NCI-H2196 treated with DMSO at 0.1 percent for 48 hours (cell line): ENCODE measurements around the gene ZCCHC14.

ENCODE experiments used
- DNase-seq: peaks from one replicate; lab custom pipeline; 2025; ENCODE audit not compliant: unreplicated experiment; lab: John Stamatoyannopoulos, UW

ZCCHC14 gene

DNA sequence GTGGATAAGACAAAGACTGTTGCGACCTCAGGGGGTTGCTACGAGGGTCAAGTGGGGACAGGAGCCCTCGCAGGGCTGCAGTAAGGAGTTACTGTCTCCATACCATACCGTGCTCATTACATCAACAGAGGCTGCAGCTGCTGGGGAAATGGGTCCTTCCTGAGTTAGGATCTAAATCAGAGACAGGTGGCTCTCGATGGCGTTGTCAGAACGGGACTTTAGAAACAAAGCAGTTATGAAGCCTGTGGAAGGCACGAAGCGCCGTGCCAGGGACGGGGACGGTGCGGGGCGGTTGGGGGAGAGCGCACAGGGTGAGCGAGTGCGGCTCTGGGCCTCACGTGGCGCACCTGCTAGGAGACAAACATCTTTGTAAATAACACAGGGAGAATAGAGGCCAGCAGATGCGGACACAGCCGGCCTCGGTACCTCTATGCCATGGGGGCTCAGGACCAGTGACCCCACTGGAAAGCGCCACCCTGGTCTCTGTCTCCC is 34.4 kb downstream of the ZCCHC14 start:
- no peak for DNase-seq

DNA sequence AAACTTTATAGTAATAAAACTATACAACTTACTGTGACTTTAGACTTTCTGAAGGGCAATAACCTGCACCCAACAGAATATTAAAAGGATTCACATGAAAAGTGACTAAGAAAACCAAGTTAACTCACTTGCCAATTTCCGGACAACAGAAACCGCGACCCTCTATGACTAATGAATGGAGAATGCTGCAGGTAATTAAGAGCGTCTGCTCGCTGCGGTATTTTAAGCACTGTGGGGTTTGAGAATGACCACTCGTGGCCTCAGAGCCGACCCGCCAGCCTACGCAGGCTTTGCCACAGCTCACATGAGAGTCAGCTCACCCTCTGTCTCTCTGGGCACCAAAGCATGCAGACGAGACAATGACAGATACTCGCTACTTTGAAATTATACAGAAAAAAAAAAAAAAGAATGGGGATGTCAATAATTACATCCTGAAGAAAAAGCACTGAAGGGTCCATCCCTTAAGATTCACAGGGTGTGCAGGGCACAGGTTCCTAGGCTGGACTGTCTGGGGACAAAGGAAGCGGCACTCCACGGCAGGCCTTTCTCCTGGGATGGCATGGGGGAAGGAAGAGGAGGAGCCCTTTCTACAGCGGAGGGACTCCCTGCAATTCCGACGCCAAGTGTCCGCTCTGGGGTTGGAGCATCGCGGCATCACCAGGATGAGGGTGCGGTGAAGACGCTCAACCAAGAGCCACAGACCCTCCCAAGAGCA is 35.0 kb downstream of the ZCCHC14 start:
- DNase-seq = no peak

DNA sequence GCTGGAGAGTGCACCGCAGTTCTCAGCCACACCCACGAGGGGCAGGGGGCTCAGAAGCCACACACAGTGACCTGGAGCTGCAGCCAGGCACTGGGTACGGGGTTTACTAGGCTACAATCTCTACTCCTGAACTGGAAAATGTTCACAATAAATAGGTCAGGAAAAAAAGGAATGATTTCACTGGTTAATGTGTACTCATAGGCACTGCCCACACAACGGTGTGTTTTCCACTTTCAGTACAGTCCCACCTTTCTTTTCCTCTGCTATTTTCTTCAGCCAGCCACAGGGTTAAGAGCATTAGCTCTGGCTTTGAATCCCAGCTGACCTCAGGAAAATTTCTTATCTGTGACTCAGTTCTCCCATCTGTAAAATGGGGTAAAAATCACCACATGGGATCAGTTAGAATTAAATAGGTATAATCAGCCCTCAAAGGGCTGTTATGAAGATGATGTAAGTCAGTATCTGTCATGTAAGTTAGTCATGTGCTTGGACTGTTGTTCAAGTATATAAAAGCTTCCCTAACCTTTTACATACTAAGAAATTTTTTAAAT is 35.7 kb downstream of the ZCCHC14 start:
- no peak for DNase-seq

DNA sequence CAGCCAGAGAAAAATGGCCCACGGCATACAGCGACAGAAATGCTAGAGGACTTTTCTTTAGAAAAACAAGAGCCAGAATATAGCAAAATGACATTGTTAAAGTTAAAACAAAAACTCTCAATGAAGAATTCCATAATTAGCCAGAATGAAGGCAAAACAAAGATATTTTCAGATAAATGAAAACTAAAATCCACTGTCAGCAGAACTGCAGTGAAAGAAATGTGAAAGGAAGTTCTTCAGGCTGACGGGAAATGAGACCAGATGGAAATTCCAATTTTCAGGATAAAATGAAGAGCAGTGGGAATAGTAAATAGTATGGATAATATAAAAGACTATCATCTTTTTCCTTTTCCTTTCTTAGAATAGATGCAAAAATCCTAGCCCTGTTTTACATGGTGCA is 38.4 kb downstream of the ZCCHC14 start:
- DNase-seq = no peak

DNA sequence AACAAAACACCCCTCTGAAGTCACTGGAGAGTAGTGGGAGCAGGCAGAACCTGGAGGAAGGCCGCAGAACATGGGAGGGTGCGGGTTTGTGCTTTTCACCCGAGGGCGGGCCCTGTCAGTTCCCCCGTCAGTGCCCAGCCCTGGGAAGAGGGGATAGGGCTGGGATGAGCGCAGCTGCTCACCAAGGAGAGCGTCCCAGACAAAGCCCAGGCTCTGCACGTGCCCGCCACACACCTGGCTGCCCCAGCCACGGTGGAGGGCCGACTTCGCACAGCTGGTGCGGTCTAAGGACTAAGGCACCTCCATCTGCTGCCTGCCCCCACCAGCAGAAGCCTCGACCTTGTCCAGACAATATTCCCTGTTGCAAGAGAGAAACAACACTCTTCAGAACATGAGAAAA is 39.5 kb downstream of the ZCCHC14 start:
- no peak for DNase-seq

DNA sequence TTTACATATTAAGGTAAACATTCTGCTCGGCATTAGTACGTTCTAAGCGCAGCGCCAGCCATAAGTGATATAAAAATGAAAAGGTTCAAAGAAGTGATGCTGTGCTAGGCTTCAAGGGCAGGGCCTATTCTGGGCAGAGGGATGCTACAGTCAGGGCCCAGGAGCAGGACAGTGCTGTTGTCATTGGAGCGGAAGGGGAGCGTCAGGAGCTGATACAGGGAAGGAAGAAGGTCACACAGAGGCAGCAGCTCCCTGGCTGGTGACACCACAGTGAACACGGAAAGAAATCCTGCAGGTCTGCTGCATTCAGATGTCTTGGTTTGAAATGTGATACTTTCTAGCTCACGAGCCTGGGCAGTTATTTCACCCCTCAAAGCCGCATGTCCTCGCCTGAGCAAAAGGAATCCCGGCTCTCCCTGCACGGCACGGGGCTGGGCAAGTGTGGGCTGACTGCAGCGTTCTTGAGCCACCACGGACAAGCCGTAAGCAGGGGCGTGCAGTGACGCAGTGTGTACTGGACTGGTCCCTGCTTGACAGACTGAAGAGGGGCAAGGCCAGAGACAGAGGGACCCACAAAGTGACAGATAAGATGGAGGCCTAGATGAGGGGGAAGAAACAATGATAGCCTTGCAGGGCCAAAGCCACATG is 41.1 kb downstream of the ZCCHC14 start:
- DNase-seq = no peak

DNA sequence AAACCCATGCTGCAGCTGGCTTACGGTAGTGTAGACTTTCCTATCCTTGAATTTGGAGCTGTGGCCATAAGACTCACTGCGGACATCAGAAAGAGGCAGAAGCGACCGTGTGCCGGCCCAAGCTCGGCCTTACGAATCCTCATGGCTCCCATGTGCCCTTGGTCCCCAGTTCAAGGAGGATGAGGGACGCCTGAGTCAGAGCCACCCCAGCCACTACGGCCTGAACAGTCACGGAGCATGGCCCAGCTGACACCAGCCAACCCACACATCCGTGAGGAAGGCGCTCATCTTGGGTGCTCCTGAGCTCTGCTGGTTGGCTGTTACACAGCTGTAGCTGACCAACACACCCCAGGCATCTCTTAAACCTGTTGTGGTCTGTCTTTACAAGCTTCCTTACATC is 44.0 kb downstream of the ZCCHC14 start:
- no peak for DNase-seq

DNA sequence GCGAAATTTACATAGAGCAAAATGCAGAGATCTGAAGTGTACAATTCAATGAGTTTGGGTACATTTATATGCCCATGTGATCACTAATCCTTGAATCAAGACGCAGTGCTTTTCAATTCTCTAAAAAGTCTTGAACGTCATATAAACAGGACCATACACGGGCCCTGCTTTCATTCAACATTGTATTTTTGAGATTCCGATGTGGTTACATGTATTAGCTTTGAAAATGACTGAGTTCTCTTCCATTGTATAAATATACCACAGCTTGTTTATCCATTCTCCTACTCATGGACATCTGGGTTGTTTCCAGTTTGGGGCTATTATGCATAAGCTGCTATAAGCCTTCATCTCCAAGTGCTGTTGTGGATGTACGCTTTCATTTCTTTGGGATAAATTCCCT is 45.5 kb downstream of the ZCCHC14 start:
- DNase-seq = no peak

DNA sequence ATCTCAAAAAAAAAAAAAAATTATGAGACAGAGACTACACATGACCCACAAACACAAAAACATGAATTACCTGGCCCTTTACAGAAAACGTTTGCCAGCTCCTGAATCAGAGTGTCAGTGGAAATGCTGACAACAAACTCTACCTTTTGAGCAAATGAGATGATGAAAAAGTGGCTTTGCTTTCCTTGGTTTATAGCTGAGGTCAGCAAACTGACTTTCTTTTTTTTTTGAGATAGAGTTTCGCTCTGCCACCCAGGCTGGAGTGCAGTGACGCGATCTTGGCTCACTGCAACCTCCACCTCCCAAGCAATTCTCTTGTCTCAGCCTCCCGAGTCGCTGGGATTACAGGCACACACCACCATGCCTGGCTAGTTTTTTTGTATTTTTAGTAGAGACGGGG is 46.3 kb downstream of the ZCCHC14 start:
- no peak for DNase-seq

DNA sequence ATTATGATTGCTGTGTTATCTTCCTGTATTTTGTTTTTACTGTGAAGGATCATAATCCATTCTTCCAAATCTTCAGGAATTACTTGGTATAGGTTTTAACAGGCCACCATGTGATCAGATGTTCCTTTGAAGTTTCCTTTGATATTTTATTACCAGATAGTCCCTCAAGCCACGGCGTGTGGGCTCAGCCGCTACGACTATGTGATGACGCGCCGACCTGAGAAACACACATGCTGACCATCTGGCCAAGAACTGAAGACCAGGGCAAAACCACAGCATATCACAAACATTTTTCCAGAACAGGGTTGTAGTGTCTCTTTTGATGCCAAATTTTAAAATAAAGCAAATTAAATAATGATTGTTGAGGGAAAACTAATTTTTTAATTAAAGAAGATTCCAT is 47.3 kb downstream of the ZCCHC14 start:
- DNase-seq = no peak

DNA sequence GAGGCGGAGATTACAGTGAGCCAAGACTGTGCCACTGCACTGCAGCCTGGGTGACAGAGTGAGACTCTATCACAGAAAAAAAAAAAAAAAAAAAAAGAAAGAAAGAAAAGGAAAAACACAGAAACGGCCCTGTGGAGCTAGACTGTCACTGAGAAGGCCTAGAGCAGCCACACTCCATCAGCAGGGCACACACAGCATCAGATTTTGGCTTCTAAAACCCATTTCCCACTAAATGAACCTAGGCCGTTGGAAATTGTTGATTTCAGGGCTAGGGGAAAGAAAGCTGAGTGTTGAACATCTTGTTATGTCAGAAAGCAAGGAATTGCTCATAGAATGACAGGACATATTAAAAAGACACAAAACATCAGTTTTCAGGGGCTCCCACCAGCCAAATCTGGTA is 48.9 kb downstream of the ZCCHC14 start:
- DNase-seq = no peak

DNA sequence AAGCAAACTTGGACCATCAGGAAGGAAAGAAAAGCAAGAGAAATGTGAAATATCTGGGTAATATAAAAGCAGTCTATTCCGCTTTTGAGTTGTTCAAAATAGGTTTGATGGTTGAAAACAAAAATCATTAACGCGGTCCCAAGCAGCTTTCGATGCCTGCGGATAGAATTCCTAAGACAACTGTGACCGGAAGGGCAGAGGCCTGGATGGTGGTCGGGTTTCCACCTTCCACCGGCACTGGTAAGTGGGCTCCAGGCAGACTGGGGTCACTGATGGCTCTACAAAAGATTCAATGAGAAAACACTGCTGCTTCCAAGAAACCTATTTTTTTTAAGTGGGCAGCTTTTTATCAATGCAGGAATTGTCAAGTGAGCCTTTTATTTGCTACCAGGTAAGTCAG is 49.8 kb downstream of the ZCCHC14 start:
- DNase-seq = no peak

DNA sequence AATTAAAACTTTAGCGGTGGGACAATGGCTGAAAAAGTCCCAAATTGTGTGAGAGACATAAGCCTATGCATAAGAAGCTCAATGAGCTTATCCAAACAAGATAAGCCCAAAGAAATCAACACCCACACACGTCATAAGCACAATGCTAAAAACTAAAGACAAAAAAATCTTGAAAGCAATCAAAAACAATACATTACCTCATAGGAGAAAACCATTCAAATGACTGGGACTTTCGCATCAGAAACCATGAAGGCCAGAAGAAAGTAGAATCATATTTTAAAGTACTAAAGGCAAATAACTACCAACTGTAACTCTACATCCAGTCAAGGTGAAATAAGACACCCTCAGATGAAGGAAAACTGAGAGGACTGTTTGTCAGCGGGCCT is 50.2 kb downstream of the ZCCHC14 start:
- DNase-seq = no peak

DNA sequence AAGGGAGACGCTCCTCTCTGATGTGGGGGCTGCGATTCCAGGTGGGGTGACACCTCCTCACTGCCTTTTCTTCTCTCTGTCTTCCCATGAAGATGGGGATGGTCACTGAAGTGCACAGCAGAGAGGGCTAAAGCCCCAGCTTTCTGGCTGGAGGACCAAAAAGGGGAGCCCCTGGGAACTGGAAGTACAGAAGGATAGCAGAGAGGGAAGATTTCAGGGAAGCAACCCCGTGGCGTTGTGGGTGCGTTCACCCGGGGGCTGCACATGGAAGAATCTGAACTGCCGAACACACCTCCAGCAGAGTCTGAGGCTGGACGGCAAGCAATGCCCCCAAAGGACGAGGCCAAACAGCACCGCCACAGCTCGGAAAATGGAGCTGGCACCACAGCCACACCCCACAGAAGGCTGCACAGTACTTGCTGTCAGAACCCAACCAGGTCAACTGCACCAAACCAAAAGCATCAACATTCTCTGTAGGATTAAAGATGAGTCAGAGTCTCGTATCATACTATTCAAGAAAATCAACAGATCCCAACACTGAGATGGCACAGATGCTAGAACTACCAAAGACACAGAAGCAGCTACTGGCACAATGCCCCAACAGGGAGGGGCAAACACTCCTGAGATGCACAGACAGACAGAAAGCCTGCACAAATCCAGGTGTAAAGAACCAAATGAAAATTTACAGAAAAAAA is 50.8 kb downstream of the ZCCHC14 start:
- DNase-seq = no peak

DNA sequence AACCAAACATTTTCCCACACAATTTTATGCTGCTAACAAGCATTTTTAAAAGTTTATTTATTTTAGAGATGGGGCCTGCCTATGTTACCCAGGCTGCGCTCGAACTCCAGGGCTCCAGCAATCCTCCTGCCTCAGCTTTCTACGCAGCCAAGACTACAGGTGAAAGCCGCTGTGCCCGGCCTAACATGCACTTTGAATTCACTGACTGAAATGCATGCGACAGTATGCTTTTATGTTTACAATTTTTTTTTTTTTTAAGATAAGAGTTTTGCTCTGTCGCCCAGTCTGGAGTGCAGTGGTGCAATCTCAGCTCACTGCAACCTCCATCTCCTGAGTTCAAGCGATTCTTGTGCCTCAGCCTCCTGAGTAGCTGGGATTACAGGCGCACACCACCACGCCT is 52.9 kb downstream of the ZCCHC14 start:
- DNase-seq = no peak

DNA sequence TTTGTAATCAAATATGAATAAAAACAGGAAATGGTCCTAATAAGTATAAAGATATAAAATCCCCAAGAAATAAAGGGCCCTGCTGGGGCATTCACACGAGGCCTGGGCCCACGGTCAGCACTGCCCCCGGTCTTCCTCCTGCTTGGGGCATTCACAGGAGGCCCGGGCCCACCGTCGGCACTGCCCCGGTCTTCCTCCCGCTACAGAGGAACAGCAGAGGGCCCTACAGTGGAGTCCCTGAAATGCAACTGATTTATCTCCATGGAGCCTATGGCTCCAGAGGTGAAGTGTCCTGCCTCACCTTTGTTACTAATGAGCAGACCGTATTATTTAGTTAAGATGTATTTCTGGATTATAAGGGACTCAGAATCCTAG is 54.2 kb downstream of the ZCCHC14 start:
- DNase-seq = no peak

DNA sequence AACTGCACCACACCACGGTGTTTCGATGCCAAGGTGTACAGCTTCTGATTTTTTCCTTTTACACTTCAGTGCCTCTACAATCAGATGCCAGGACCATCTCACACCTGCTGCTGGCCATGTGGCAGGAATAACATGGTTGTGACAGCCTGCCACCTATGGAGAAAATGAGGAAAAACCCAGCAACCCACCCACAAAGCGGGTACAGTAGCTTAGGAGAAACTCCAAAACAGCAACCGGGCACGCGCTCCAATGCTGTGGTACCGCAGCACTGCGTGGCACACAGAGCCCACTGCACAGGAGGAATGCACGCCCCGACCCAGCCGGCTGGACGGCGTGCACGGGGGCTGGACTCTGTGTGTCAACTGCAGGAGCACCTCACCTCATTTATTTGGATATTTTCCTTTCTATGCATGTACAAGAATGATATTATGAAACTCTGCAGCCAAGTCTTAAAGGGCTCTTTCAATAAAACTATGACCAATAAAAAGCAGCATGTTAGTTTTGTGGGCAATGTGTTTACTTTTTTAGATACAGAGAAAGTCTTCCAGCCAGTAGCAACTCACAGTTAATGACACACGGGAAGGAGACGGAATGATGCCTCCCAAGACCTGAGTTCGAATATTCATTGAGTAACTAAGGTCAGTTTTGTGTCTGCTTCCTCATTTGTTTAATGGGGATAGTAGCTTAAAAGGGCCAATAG is 54.8 kb downstream of the ZCCHC14 start:
- DNase-seq = no peak

DNA sequence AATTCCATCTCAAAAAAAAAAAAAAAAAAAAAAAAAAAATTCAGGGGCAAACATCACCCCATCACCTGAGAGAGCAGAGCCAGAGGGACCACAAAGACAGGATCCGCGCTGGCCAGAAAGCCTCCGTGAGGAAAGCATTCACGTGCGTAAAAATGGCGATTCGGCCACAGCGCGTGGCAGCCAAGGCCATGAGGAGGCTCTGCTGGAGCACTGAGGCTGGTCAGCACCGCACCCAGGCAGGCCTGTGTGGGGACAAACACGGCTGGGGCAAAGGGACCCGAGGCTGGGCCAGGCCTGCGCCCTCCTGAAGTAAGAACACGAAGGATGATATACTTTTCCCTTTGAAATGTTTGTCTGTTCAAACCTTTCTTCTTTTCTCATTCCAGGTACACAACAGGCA is 55.5 kb downstream of the ZCCHC14 start:
- no peak for DNase-seq

DNA sequence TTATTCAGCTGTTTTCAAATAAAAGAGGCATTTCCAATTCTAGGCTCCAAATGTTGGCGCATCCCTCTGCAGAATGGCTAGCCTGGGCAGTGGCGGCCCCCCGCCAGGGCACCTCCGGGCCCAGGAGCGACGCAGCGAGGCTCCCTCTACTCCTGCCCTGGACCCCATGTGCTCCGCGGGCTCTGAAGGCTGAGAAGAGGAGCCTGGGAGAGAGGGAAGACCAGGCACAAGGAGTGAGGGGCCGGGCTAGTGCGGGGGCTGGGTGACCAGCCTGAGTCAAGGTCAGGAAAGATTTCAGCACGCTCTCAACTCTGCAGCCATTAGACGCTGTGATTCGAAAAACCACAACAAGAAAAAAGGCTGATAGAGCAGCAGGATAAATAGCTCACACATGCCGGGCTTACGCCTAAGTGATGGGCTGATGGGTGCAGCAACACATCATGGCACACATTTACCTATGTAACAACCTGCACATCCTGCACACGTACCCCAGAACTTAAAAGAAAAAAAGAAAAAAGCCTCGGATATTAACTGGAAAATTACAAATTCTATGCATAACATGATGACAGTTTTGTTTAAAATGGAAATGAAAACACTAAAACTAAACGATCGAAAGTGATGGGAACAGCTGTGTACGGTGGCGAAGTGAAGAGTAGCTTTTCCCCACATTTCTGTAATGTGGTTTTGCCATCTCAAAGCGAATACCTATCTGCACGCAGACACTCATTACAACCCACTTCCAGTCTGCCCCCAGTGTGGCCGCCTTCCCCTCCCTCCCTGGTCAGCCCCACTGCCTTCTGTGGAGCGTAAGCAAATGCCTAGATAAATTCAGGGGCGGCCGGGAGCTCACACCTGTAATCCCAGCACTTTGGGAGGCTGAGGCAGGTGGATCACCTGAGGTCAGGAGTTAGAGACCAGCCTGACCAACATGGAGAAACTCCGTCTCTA is 56.3 kb downstream of the ZCCHC14 start:
- DNase-seq = no peak
